ENCODE results near the gene ARID4B. TPM values are rescaled to one million over a fixed set of nuclear protein-coding genes. Genes with fewer than 3 reads are reported as not detected.

The ARID4B gene
- total RNA-seq, 6 experiments from 2014 or later = 19.4 to 22.8 (median 20.5) TPM

GRCh38 chr1:235246022-235246948, 81.7 kb downstream of the ARID4B start:
- TF ChIP-seq, protein P1, sequence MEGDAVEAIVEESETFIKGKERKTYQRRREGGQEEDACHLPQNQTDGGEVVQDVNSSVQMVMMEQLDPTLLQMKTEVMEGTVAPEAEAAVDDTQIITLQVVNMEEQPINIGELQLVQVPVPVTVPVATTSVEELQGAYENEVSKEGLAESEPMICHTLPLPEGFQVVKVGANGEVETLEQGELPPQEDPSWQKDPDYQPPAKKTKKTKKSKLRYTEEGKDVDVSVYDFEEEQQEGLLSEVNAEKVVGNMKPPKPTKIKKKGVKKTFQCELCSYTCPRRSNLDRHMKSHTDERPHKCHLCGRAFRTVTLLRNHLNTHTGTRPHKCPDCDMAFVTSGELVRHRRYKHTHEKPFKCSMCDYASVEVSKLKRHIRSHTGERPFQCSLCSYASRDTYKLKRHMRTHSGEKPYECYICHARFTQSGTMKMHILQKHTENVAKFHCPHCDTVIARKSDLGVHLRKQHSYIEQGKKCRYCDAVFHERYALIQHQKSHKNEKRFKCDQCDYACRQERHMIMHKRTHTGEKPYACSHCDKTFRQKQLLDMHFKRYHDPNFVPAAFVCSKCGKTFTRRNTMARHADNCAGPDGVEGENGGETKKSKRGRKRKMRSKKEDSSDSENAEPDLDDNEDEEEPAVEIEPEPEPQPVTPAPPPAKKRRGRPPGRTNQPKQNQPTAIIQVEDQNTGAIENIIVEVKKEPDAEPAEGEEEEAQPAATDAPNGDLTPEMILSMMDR (IDR thresholded peaks at IDR 0.05) = no peak
- Mint-ChIP-seq H3K27ac (peak overlapping the region; percentile 54), H3K4me1 (ENCODE audit: low read depth) (peaks cover 34% of the 10 kb centered on the region), H3K9me3 (no peaks in the 10 kb centered on the region), H3K4me3 (no peak overlapping the region), H3K27me3 (ENCODE audit: insufficient read depth) (no peaks in the 10 kb centered on the region), H3K36me3 (ENCODE audit: low read depth) (peaks cover 17% of the 10 kb centered on the region; the same call in 1 of the 2 replicates)
- peak; percentile 12 for DNase-seq

GRCh38 chr1:235244974-235245592, 82.9 kb downstream of the ARID4B start:
- DNase-seq = no peak
- peaks cover 17% of the 10 kb centered on the region; the same call in 1 of the 2 replicates for H3K36me3 Mint-ChIP-seq (ENCODE audit: low read depth)
- no peaks in the 10 kb centered on the region for H3K9me3 Mint-ChIP-seq
- TF ChIP-seq, protein P1 (IDR thresholded peaks at IDR 0.05) = no peak
- H3K4me3 Mint-ChIP-seq = no peak overlapping the region
- H3K27ac Mint-ChIP-seq = no peak overlapping the region
- no peaks in the 10 kb centered on the region for H3K27me3 Mint-ChIP-seq (ENCODE audit: insufficient read depth)
- H3K4me1 Mint-ChIP-seq (ENCODE audit: low read depth) = peaks cover 44% of the 10 kb centered on the region

GRCh38 chr1:235240960-235241359, 87.0 kb downstream of the ARID4B start:
- Mint-ChIP-seq H3K4me3 (no peak overlapping the region), H3K36me3 (ENCODE audit: low read depth) (peaks cover 22% of the 10 kb centered on the region), H3K27ac (no peak overlapping the region; the same call in 1 of the 2 replicates), H3K27me3 (ENCODE audit: insufficient read depth) (peaks cover 3% of the 10 kb centered on the region; the same call in 1 of the 2 replicates), H3K9me3 (no peaks in the 10 kb centered on the region), H3K4me1 (ENCODE audit: low read depth) (peaks cover 32% of the 10 kb centered on the region)
- TF ChIP-seq, protein P1 (IDR thresholded peaks at IDR 0.05) = no peak
- no peak for DNase-seq

GRCh38 chr1:235239851-235240250, 88.1 kb downstream of the ARID4B start:
- TF ChIP-seq, protein P1 (IDR thresholded peaks at IDR 0.05) = no peak
- Mint-ChIP-seq H3K9me3 (no peaks in the 10 kb centered on the region), H3K4me1 (ENCODE audit: low read depth) (peaks cover 24% of the 10 kb centered on the region), H3K4me3 (peak overlapping the region; percentile 5; the same call in 1 of the 2 replicates), H3K36me3 (ENCODE audit: low read depth) (peaks cover 16% of the 10 kb centered on the region), H3K27me3 (ENCODE audit: insufficient read depth) (peaks cover 3% of the 10 kb centered on the region; the same call in 1 of the 2 replicates), H3K27ac (peak overlapping the region; percentile 18; the same call in 1 of the 2 replicates)
- DNase-seq = peak; percentile 8

DNA sequence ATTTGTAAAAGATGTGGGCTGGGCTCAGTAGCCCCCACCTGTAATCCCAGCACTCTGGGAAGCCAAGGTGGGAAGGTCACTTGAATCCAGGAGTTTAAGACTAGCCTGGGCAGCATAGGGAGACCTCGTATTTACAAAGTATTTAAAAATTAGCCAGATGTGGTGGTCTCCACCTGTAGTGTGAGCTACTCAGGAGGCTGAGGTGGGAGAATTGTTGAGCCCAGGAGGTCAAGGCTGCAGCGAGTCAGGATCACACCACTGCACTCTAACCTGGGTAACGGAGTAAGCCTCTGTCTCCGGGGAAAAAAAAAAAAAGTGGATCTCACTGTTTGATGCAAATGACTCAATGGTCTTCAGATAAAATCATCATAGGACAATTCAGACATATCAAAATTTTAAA, 89.4 kb downstream of the ARID4B start:
- Mint-ChIP-seq H3K4me3 (no peak overlapping the region), H3K36me3 (ENCODE audit: low read depth) (peaks cover 7% of the 10 kb centered on the region), H3K4me1 (ENCODE audit: low read depth) (peaks cover 19% of the 10 kb centered on the region), H3K9me3 (no peaks in the 10 kb centered on the region), H3K27ac (peak overlapping the region; percentile 2; the same call in 1 of the 2 replicates), H3K27me3 (ENCODE audit: insufficient read depth) (peaks cover 3% of the 10 kb centered on the region; the same call in 1 of the 2 replicates)
- no peak for DNase-seq
- TF ChIP-seq, protein P1 (IDR thresholded peaks at IDR 0.05) = no peak

Measured in HFFc6 (cell line).